ENCODE data around the gene TENM4.

GRCh38 chr11:79025622-79026021 lies 415.2 kb downstream of the TENM4 start:
- no peak for TF ChIP-seq ZBTB33 (IDR thresholded peaks at IDR 0.05; ENCODE audit: borderline replicate concordance, low read depth)
- TF ChIP-seq SIN3A (IDR thresholded peaks at IDR 0.05; ENCODE audit: borderline replicate concordance, low read depth, low read length), result no peak
- TF ChIP-seq CTCF (IDR thresholded peaks at IDR 0.05), result no peak
- no peak for TF ChIP-seq NRF1 (IDR thresholded peaks at IDR 0.05; ENCODE audit: low read depth, low read length)
- no peak for TF ChIP-seq USF2 (IDR thresholded peaks at IDR 0.05; ENCODE audit: borderline replicate concordance, low read depth, low read length)
- no peak for TF ChIP-seq EZH2phosphoT487 (IDR thresholded peaks at IDR 0.05; ENCODE audit: borderline replicate concordance, low read depth)
- no peak for TF ChIP-seq POLR2AphosphoS5 (IDR thresholded peaks at IDR 0.05; ENCODE audit: low read depth, low read length)
- no peak for TF ChIP-seq ELF1 (IDR thresholded peaks at IDR 0.05)
- no peak for TF ChIP-seq NFIC (IDR thresholded peaks at IDR 0.05; ENCODE audit: borderline replicate concordance)
- TF ChIP-seq TEAD4 (IDR thresholded peaks at IDR 0.05; ENCODE audit: borderline replicate concordance, insufficient read depth), result no peak
- TF ChIP-seq RAD21 (IDR thresholded peaks at IDR 0.05; ENCODE audit: low read length), result peak; percentile 14; the same call in 1 of the 2 replicates
- TF ChIP-seq FOXJ3 (CRISPR knock-in tag; IDR thresholded peaks at IDR 0.05), result no peak

All from SK-N-SH (cell line).